HG02884 (cell line): ENCODE measurements around the gene SDK2.

Experiments
- ATAC-seq: cut with Tn5 transposase; IDR thresholded peaks from one replicate; pipeline ENCODE4 v1.9.1; 2021; ENCODE audit warnings: mild to moderate bottlenecking, moderate library complexity; ENCODE audit not compliant: unreplicated experiment

The SDK2 gene

GRCh38 chr17:73429440-73430164 lies 214.6 kb downstream of the SDK2 start:
- no peak for ATAC-seq

- no peak for ATAC-seq
Measured at GRCh38 chr17:73427198-73427597, 217.0 kb downstream of the SDK2 start.

GRCh38 chr17:73424571-73424970 lies 219.7 kb downstream of the SDK2 start:
- ATAC-seq: no peak

- ATAC-seq: no peak
Measured at GRCh38 chr17:73423806-73424205, 220.4 kb downstream of the SDK2 start.

GRCh38 chr17:73423159-73423715 lies 221.0 kb downstream of the SDK2 start:
- no peak for ATAC-seq

GRCh38 chr17:73422121-73422520 lies 222.1 kb downstream of the SDK2 start:
- no peak for ATAC-seq

- no peak for ATAC-seq
Measured at GRCh38 chr17:73420897-73421296, 223.3 kb downstream of the SDK2 start.

GRCh38 chr17:73419881-73420280 lies 224.4 kb downstream of the SDK2 start:
- no peak for ATAC-seq

GRCh38 chr17:73419051-73419450 lies 225.2 kb downstream of the SDK2 start:
- ATAC-seq: no peak

GRCh38 chr17:73415782-73416181 lies 228.5 kb downstream of the SDK2 start:
- ATAC-seq: no peak

GRCh38 chr17:73414171-73414955 lies 229.9 kb downstream of the SDK2 start:
- no peak for ATAC-seq

- no peak for ATAC-seq
Measured at GRCh38 chr17:73412914-73413313, 231.3 kb downstream of the SDK2 start.

GRCh38 chr17:73411313-73411747 lies 232.9 kb downstream of the SDK2 start:
- ATAC-seq: no peak

GRCh38 chr17:73410586-73411312 lies 233.5 kb downstream of the SDK2 start:
- no peak for ATAC-seq

GRCh38 chr17:73404246-73404645 lies 240.0 kb downstream of the SDK2 start:
- no peak for ATAC-seq

- ATAC-seq: no peak
Measured at GRCh38 chr17:73402466-73402865, 241.8 kb downstream of the SDK2 start.

GRCh38 chr17:73401911-73402310 lies 242.3 kb downstream of the SDK2 start:
- no peak for ATAC-seq

GRCh38 chr17:73400915-73401545 lies 243.2 kb downstream of the SDK2 start:
- no peak for ATAC-seq

- no peak for ATAC-seq
Measured at GRCh38 chr17:73399056-73399455, 245.2 kb downstream of the SDK2 start.

GRCh38 chr17:73397856-73398540 lies 246.2 kb downstream of the SDK2 start:
- no peak for ATAC-seq
